Activated CD8-positive, alpha-beta memory T cell treated with anti-CD3 and anti-CD28 coated beads, Interleukin-2, amount 10 ng/mL, durations not matched to agents 7 days and 5 days (primary cell): ENCODE measurements around the gene KDM2B. TPM values are rescaled to one million over a fixed set of nuclear protein-coding genes. Genes with fewer than 3 reads are reported as not detected.

Experiments used
- ATAC-seq: fragments of 150-1000 bp; cut with Tn5 transposase; one replicate; pipeline ENCODE4 v1.10.0; 2021; ENCODE audit warnings: moderate library complexity
- CTCF ChIA-PET: fragments of 350-600 bp; sonication (Branson Sonifier 250); formaldehyde crosslinking; loops from one replicate; lab custom pipeline; 2021; ENCODE audit warnings: antibody characterized with exemption; lab: Charles Lee
- DNase-seq: peaks from one replicate; pipeline ENCODE4 v3.0.0-alpha.2; 2020
- H3K27ac Mint-ChIP-seq: one replicate; pipeline ENCODE4 v1.8.0; 2021; ENCODE audit warnings: mild to moderate bottlenecking, mixed read lengths
- H3K27me3 Mint-ChIP-seq: one replicate; pipeline ENCODE4 v1.8.0; 2021; ENCODE audit warnings: mixed read lengths
- H3K36me3 Mint-ChIP-seq: one replicate; pipeline ENCODE4 v1.8.0; 2021; ENCODE audit warnings: mild to moderate bottlenecking, mixed read lengths
- H3K4me1 Mint-ChIP-seq: one replicate; pipeline ENCODE4 v1.8.0; 2021; ENCODE audit warnings: mixed read lengths
- H3K4me3 Mint-ChIP-seq: one replicate; pipeline ENCODE4 v1.8.0; 2021; ENCODE audit warnings: mild to moderate bottlenecking, moderate library complexity, mixed read lengths
- H3K9me3 Mint-ChIP-seq: one replicate; pipeline ENCODE4 v1.8.0; 2022; ENCODE audit warnings: low read depth, mixed read lengths
- total RNA-seq, 2 experiments: library from RNA; stranded (reverse); gene quantifications; one replicate each; pipeline ENCODE4 v1.2.3, GENCODE V29; 2021

The KDM2B gene
- total RNA-seq, 2 experiments from 2014 or later = 63.8 to 64.8 TPM

GRCh38 chr12:121513464-121514183 lies 67.2 kb downstream of the KDM2B start:
- Mint-ChIP-seq H3K27me3 (no peaks in the 10 kb centered on the region), H3K27ac (peak overlapping the region; percentile 40), H3K4me1 (peaks cover 4% of the 10 kb centered on the region), H3K4me3 (no peak overlapping the region), H3K9me3 (no peaks in the 10 kb centered on the region), H3K36me3 (peaks cover 7% of the 10 kb centered on the region)
- CTCF ChIA-PET = interaction anchor here (0.7 kb wide), 1 partner anchor 14 kb away, joined by 3 read pairs; no protein-coding TSS in a partner anchor
- no peak for DNase-seq
- ATAC-seq = peak; percentile 78

DNA sequence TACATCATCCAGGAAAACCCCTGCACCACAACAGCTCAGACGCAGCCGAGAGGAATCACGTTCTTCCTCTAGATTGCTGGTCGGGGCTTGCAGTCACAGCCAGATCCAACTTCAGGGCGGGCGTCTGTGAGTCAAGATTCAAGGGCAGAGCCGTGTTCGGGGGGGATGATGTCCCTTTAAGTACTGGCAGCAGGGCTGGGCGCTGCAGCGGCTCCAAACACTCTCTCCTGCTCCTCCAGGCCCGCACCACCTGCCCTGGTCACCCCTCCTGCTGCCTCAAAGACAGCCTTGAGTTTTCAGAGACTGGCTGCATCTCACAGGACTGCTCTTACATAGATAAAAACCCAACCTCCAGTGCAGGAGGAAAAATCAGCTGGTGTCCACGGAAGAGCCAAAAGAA lies 68.3 kb downstream of the KDM2B start:
- CTCF ChIA-PET = interaction anchor here (0.9 kb wide), 1 partner anchor 13 kb away, joined by 3 read pairs; no protein-coding TSS in a partner anchor
- Mint-ChIP-seq H3K9me3 (no peaks in the 10 kb centered on the region), H3K4me1 (peaks cover 4% of the 10 kb centered on the region), H3K27me3 (no peaks in the 10 kb centered on the region), H3K36me3 (peaks cover 7% of the 10 kb centered on the region), H3K4me3 (no peak overlapping the region), H3K27ac (no peak overlapping the region)
- no peak for DNase-seq
- ATAC-seq = no peak

DNA sequence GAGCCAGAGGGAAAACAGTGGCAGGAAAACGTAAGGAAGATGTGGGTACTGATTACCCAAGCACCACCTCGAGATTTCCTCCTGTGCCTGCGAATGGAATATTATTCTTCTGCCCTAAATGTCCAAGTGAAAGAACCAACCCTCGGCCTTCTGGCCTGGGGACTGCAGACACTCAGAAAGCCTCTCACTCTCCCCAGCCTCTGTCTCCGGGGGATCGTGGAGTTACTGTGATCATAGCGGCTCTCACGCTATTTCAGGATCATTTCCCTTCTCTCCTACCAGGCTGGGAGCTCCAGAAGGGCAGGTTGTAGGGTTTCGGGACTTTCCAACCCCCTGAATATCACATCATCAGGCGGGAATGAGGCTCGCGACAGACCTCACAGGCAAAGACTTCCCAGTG lies 68.9 kb downstream of the KDM2B start:
- DNase-seq (no peak), ATAC-seq (no peak)
- CTCF ChIA-PET = interaction anchor here (0.9 kb wide), 1 partner anchor 13 kb away, joined by 3 read pairs; no protein-coding TSS in a partner anchor
- Mint-ChIP-seq H3K4me1 (peaks cover 4% of the 10 kb centered on the region), H3K27ac (no peak overlapping the region), H3K27me3 (no peaks in the 10 kb centered on the region), H3K9me3 (no peaks in the 10 kb centered on the region), H3K36me3 (peaks cover 7% of the 10 kb centered on the region), H3K4me3 (no peak overlapping the region)

- Mint-ChIP-seq H3K4me3 (no peak overlapping the region), H3K4me1 (peaks cover 4% of the 10 kb centered on the region), H3K27me3 (no peaks in the 10 kb centered on the region), H3K27ac (no peak overlapping the region), H3K36me3 (peaks cover 3% of the 10 kb centered on the region), H3K9me3 (no peaks in the 10 kb centered on the region)
- no peak for DNase-seq
- CTCF ChIA-PET = no interaction called here
- no peak for ATAC-seq
Observed at GRCh38 chr12:121509339-121509738, 71.5 kb downstream of the KDM2B start.

GRCh38 chr12:121508533-121508932 lies 72.3 kb downstream of the KDM2B start:
- H3K27ac Mint-ChIP-seq = no peak overlapping the region

GRCh38 chr12:121507984-121508383 lies 72.8 kb downstream of the KDM2B start:
- ATAC-seq (no peak), DNase-seq (no peak)
- Mint-ChIP-seq H3K9me3 (no peaks in the 10 kb centered on the region), H3K27ac (no peak overlapping the region), H3K36me3 (peaks cover 3% of the 10 kb centered on the region), H3K27me3 (no peaks in the 10 kb centered on the region), H3K4me3 (no peak overlapping the region), H3K4me1 (no peaks in the 10 kb centered on the region)
- CTCF ChIA-PET = interaction anchor here (1.0 to 1.6 kb wide), 3 partner anchors 9 to 42 kb away, joined by 4 to 8 read pairs (median 5); no protein-coding TSS in a partner anchor

More at GRCh38 chr12:121508533-121508932, 72.3 kb downstream of the KDM2B start:
- CTCF ChIA-PET = interaction anchor here (1.0 to 1.6 kb wide), 2 partner anchors 9 to 43 kb away, joined by 4 to 8 read pairs; no protein-coding TSS in a partner anchor
- no peak for DNase-seq
- peaks cover 3% of the 10 kb centered on the region for H3K36me3 Mint-ChIP-seq
- no peaks in the 10 kb centered on the region for H3K9me3 Mint-ChIP-seq
- H3K27me3 Mint-ChIP-seq = no peaks in the 10 kb centered on the region
- ATAC-seq = no peak
- H3K4me3 Mint-ChIP-seq = no peak overlapping the region
- H3K4me1 Mint-ChIP-seq = no peaks in the 10 kb centered on the region

- H3K4me3 Mint-ChIP-seq = no peak overlapping the region
- ATAC-seq = no peak
- no peak for DNase-seq
- H3K27me3 Mint-ChIP-seq = no peaks in the 10 kb centered on the region
- H3K36me3 Mint-ChIP-seq = peaks cover 3% of the 10 kb centered on the region
- no peaks in the 10 kb centered on the region for H3K9me3 Mint-ChIP-seq
- H3K27ac Mint-ChIP-seq = no peak overlapping the region
- no peaks in the 10 kb centered on the region for H3K4me1 Mint-ChIP-seq
- CTCF ChIA-PET = interaction anchor here (1.4 to 1.6 kb wide), 2 partner anchors 8 to 12 kb away, joined by 5 to 8 read pairs; no protein-coding TSS in a partner anchor
Observed at GRCh38 chr12:121507245-121507644, 73.6 kb downstream of the KDM2B start.

DNA sequence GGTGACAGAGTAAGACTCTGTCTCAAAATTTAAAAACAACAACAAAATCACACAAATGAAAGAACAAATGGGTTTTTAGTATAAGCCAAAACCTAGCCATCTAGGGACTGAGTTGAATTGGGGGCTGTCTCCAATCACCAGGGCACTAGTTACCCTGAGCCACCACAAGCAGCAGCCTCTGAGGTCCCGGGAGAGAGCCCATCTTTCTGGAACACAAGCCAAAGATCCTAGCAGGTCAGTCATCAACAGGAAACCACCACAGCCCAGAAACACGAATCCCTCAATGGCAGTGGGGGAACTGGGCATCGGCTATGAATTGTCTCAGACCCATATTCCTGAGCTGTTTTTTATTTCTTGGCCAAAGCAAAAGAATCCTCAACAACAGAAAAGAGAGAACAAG lies 75.3 kb downstream of the KDM2B start:
- no peak overlapping the region for H3K4me3 Mint-ChIP-seq
- CTCF ChIA-PET = no interaction called here
- H3K36me3 Mint-ChIP-seq = peaks cover 3% of the 10 kb centered on the region
- no peaks in the 10 kb centered on the region for H3K9me3 Mint-ChIP-seq
- H3K27me3 Mint-ChIP-seq = no peaks in the 10 kb centered on the region
- H3K4me1 Mint-ChIP-seq = no peaks in the 10 kb centered on the region
- DNase-seq (no peak), ATAC-seq (no peak)
- H3K27ac Mint-ChIP-seq = no peak overlapping the region

- H3K36me3 Mint-ChIP-seq = no peaks in the 10 kb centered on the region
- ATAC-seq = no peak
Observed at GRCh38 chr12:121504505-121504904, 76.3 kb downstream of the KDM2B start.

GRCh38 chr12:121503395-121503794 lies 77.4 kb downstream of the KDM2B start:
- CTCF ChIA-PET = interaction anchor here (1.3 to 1.6 kb wide), 2 partner anchors 9 to 49 kb away, joined by 3 to 6 read pairs; no protein-coding TSS in a partner anchor
- H3K4me1 Mint-ChIP-seq = peaks cover 4% of the 10 kb centered on the region
- H3K9me3 Mint-ChIP-seq = no peaks in the 10 kb centered on the region
- no peak overlapping the region for H3K27ac Mint-ChIP-seq
- H3K36me3 Mint-ChIP-seq = no peaks in the 10 kb centered on the region
- H3K27me3 Mint-ChIP-seq = no peaks in the 10 kb centered on the region
- no peak overlapping the region for H3K4me3 Mint-ChIP-seq
- DNase-seq = no peak
- no peak for ATAC-seq

More at GRCh38 chr12:121504505-121504904, 76.3 kb downstream of the KDM2B start:
- Mint-ChIP-seq H3K27ac (no peak overlapping the region), H3K9me3 (no peaks in the 10 kb centered on the region), H3K4me3 (no peak overlapping the region), H3K27me3 (no peaks in the 10 kb centered on the region), H3K4me1 (peaks cover 3% of the 10 kb centered on the region)
- CTCF ChIA-PET = interaction anchor here (0.6 to 1.0 kb wide), 4 partner anchors 10 to 710 kb away, joined by 3 to 5 read pairs (median 4); no protein-coding TSS in a partner anchor
- DNase-seq = no peak

- DNase-seq = no peak
- H3K27ac Mint-ChIP-seq = no peak overlapping the region
- peaks cover 14% of the 10 kb centered on the region for H3K4me1 Mint-ChIP-seq
- no peaks in the 10 kb centered on the region for H3K27me3 Mint-ChIP-seq
- H3K9me3 Mint-ChIP-seq = no peaks in the 10 kb centered on the region
- peaks cover under 1% of the 10 kb centered on the region for H3K36me3 Mint-ChIP-seq
- no peak for ATAC-seq
- CTCF ChIA-PET = interaction anchor here (0.6 to 12.9 kb wide), 7 partner anchors 10 to 189 kb away, joined by 3 to 100 read pairs (median 3); no protein-coding TSS in a partner anchor
- no peak overlapping the region for H3K4me3 Mint-ChIP-seq
Observed at GRCh38 chr12:121501946-121502345, 78.9 kb downstream of the KDM2B start.

DNA sequence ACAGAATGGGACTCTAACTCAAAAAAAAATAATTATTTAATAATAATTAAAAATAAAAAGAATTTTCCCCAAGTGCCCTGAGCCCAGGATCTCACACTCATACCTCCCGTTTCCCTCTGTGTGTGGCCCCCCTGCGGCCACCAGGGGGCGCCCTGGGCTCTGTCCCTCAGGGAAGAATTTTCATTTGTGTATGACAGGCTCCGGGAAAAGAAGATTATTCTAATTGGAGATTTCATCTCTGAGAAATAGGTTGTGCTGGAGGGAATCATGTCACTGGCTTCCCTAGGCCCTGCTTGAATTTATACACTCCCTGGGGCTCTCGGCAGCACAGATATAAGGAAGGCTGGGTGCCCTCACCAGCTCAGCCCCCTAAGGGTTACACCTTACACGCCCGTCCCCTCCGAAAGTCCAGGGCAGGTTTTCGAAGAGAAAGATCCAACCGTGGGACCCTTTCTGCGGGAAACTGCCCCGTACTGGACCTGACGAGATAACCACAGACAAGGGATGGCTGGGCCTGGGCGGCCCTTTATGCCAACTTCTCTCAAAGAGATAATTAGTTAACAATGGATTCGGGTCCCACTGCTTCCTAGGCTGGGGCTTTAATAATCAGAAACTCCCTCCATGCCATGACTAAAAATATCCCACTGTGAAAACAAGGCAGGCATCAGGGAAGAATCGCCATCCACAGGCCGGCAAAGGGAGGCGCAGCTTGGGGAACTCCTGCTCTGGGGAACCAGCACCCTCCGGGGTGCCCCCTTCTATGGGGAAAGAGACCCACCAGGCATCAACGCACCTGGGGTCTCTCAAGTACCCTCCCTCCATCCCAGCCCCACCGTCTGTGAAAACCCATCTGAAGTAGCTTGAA lies 80.7 kb downstream of the KDM2B start:
- peak; percentile 80 for ATAC-seq
- Mint-ChIP-seq H3K36me3 (peaks cover 2% of the 10 kb centered on the region), H3K27ac (no peak overlapping the region), H3K4me1 (peaks cover 25% of the 10 kb centered on the region), H3K4me3 (no peak overlapping the region), H3K27me3 (no peaks in the 10 kb centered on the region), H3K9me3 (no peaks in the 10 kb centered on the region)
- peak; percentile 74 for DNase-seq
- CTCF ChIA-PET = interaction anchor here (0.7 to 12.9 kb wide), 26 partner anchors 8 to 306 kb away, joined by 3 to 100 read pairs (median 4); partner anchors contain the start of genes MORN3 and ORAI1

- Mint-ChIP-seq H3K9me3 (no peaks in the 10 kb centered on the region), H3K4me1 (peaks cover 30% of the 10 kb centered on the region), H3K36me3 (peaks cover 15% of the 10 kb centered on the region), H3K27me3 (no peaks in the 10 kb centered on the region), H3K27ac (peak overlapping the region; percentile 42), H3K4me3 (no peak overlapping the region)
- DNase-seq = no peak
- ATAC-seq = no peak
- CTCF ChIA-PET = interaction anchor here (0.6 to 12.9 kb wide), 14 partner anchors 9 to 191 kb away, joined by 3 to 100 read pairs (median 4); partner anchors contain the start of gene ORAI1
Observed at GRCh38 chr12:121495746-121496145, 85.1 kb downstream of the KDM2B start.
